ENCODE results near the gene CPEB1.
"Not testable (repeated sequence)": the region's sequence is repeated elsewhere in the genome, so short reads cannot be mapped to it uniquely, and the experiment has no call there.

The CPEB1 gene

GRCh38 chr15:82502700-82503339, 144.3 kb downstream of the CPEB1 start:
- DNase-seq: not testable (repeated sequence)

GRCh38 chr15:82500772-82501171, 146.4 kb downstream of the CPEB1 start:
- not testable (repeated sequence) for DNase-seq

GRCh38 chr15:82497978-82498377, 149.2 kb downstream of the CPEB1 start:
- DNase-seq: not testable (repeated sequence)

Data from NCI-H1436 (cell line).